B cell (primary cell): ENCODE measurements around the gene AKAP9. TPM values are rescaled to one million over a fixed set of nuclear protein-coding genes. Genes with fewer than 3 reads are reported as not detected.

Experiments used
- ATAC-seq: fragments of 200-7000 bp; cut with Tn5 transposase; one replicate; pipeline ENCODE4 v1.10.0; 2021; ENCODE audit warnings: low read depth, mild to moderate bottlenecking, moderate number of reproducible peaks, moderate library complexity
- CTCF ChIA-PET: fragments of 350-600 bp; sonication (Branson Sonifier 250); formaldehyde crosslinking; loops from one replicate; lab custom pipeline; 2021; ENCODE audit warnings: antibody characterized with exemption, inconsistent platforms; lab: Charles Lee
- POLR2A ChIA-PET: fragments of 350-600 bp; sonication (Branson Sonifier 250); formaldehyde crosslinking; loops from one replicate; lab custom pipeline; 2021; ENCODE audit warnings: antibody characterized with exemption; lab: Charles Lee
- DNase-seq: peaks from one replicate; pipeline ENCODE4 v3.0.0; 2013
- H2AFZ ChIP-seq: 2 replicates; pipeline ENCODE4 v1.6.1; 2012; ENCODE audit warnings: mild to moderate bottlenecking, low read depth, low read length; ENCODE audit not compliant: insufficient read depth, poor library complexity, severe bottlenecking
- H3K27ac ChIP-seq, 2 donors: 1 replicate in 1 of 2; 2 replicates in 1 of 2; pipeline ENCODE4 v1.5.1; 2012 to 2013; ENCODE audit warnings: low read length in 2 of 2, mild to moderate bottlenecking in 2 of 2, moderate library complexity in 1 of 2
- H3K27me3 ChIP-seq, 4 experiments: fragments of 200-600 bp in 1 of 4; sonication (generic) in 1 of 4; replicated peaks in 1 of 4; 1 replicate in 2 of 4; 2 replicates in 2 of 4; pipeline versions ENCODE4 v1.6.1 to v1.7.0; 2013 to 2016; ENCODE audit warnings: low read length in 3 of 4, mild to moderate bottlenecking in 2 of 4, mixed read lengths in 1 of 4, moderate library complexity in 1 of 4; ENCODE audit not compliant: insufficient read depth in 4 of 4, control insufficient read depth in 3 of 4; ENCODE audit errors: control extremely low read depth in 1 of 4
- H3K36me3 ChIP-seq, 2 experiments: replicated peaks in 1 of 2; 1 replicate in 1 of 2; 2 replicates in 1 of 2; pipeline versions ENCODE4 v1.6.1 to v1.7.1; 2013; ENCODE audit warnings: low read length in 1 of 2; ENCODE audit not compliant: insufficient read depth in 2 of 2, control insufficient read depth in 1 of 2; ENCODE audit errors: control extremely low read depth in 1 of 2, extremely low read depth in 1 of 2
- H3K4me1 ChIP-seq, 2 donors: fragments of 200-600 bp in 1 of 2; sonication (generic) in 1 of 2; 1 replicate in 1 of 2; 2 replicates in 1 of 2; pipeline versions ENCODE4 v1.5.1 to v1.6.1; 2013 to 2017; ENCODE audit warnings: low read length in 2 of 2; ENCODE audit not compliant: control insufficient read depth in 2 of 2, insufficient read depth in 2 of 2
- H3K4me2 ChIP-seq: replicated peaks from 2 replicates; pipeline ENCODE3; 2012; ENCODE audit warnings: mild to moderate bottlenecking, low read depth, low read length; ENCODE audit not compliant: poor library complexity, severe bottlenecking
- H3K4me3 ChIP-seq, 5 experiments: fragments of 200-600 bp in 1 of 5; sonication (generic) in 1 of 5; 1 replicate in 3 of 5; 2 replicates in 2 of 5; pipeline versions ENCODE4 v1.5.1 to v1.7.0; 2011 to 2016; ENCODE audit warnings: low read length in 4 of 5, mild to moderate bottlenecking in 4 of 5, low read depth in 2 of 5, control low read depth in 1 of 5, moderate library complexity in 1 of 5; ENCODE audit not compliant: insufficient read depth in 1 of 5; ENCODE audit errors: control extremely low read depth in 1 of 5, extremely low read depth in 1 of 5
- H3K79me2 ChIP-seq: fragments of 200-600 bp; sonication (generic); one replicate; pipeline ENCODE4 v1.6.0; 2016; ENCODE audit warnings: low read length; ENCODE audit not compliant: control insufficient read depth, insufficient read depth
- H3K9ac ChIP-seq: fragments of 200-600 bp; sonication (generic); 2 replicates; pipeline ENCODE4 v1.6.1; 2017; ENCODE audit warnings: mild to moderate bottlenecking, low read length, moderate library complexity
- H3K9me3 ChIP-seq, 3 donors: one replicate each; pipeline versions ENCODE4 v1.6.1 to v1.7.1; 2013; ENCODE audit warnings: low read length in 2 of 3; ENCODE audit not compliant: control insufficient read depth in 2 of 3, insufficient read depth in 1 of 3; ENCODE audit errors: control extremely low read depth in 1 of 3
- H4K20me1 ChIP-seq: 2 replicates; pipeline ENCODE4 v1.6.0; 2012; ENCODE audit warnings: mild to moderate bottlenecking, low read length; ENCODE audit not compliant: insufficient read depth, control insufficient read depth, poor library complexity, severe bottlenecking
- H3K27ac Mint-ChIP-seq: one replicate; pipeline ENCODE4 v1.8.0; 2021; ENCODE audit warnings: mixed read lengths
- H3K27me3 Mint-ChIP-seq: one replicate; pipeline ENCODE4 v1.8.0; 2021; ENCODE audit warnings: mixed read lengths
- H3K4me1 Mint-ChIP-seq: one replicate; pipeline ENCODE4 v1.8.0; 2021; ENCODE audit warnings: mixed read lengths
- H3K4me3 Mint-ChIP-seq: one replicate; pipeline ENCODE4 v1.8.0; 2021; ENCODE audit warnings: mixed read lengths
- H3K9me3 Mint-ChIP-seq: one replicate; pipeline ENCODE4 v1.8.0; 2022; ENCODE audit warnings: mixed read lengths; ENCODE audit not compliant: insufficient read depth
- EZH2 ChIP-seq: IDR thresholded peaks from 2 replicates; pipeline ENCODE4 v1.6.1; 2012; ENCODE audit warnings: borderline replicate concordance, low read depth, mild to moderate bottlenecking, moderate library complexity, low read length; ENCODE audit not compliant: insufficient read depth, poor library complexity, severe bottlenecking
- whole genome bisulfite sequencing: methylation state at CpG from one replicate; pipeline ENCODE4 v1.1.5; 2013; ENCODE audit warnings: missing lambda C conversion rate; ENCODE audit not compliant: insufficient coverage; 5-methylcytosine and 5-hydroxymethylcytosine counted together
- intact Hi-C: fragments of 100-400 bp; cut with micrococcal nuclease; formaldehyde crosslinking; loops from one replicate; pipeline ENCODE4 v1.10.0; 2022
- polyA plus RNA-seq: library from polyadenylated mRNA; depleted of rRNA; stranded (reverse); fragments of >200 nt; gene quantifications from 2 replicates; pipeline ENCODE4 v1.2.3, GENCODE V29; 2012
- total RNA-seq, 2 donors: library from RNA; stranded (reverse); fragments of 120-200 nt in 1 of 2; gene quantifications; 1 replicate in 1 of 2; 2 replicates in 1 of 2; pipeline versions ENCODE4 v1.2.3 to v1.2.4, GENCODE V29; 2013 to 2022
- TF ChIP-seq, protein P1 (sequence below): fragments of 200-600 bp; IDR thresholded peaks from one replicate; pipeline ENCODE4 v1.8.0; 2022; ENCODE audit warnings: antibody characterized with exemption, mild to moderate bottlenecking

AKAP9 gene
- total and polyA plus RNA-seq, 2 donors (not counting 1 experiment from before 2014, with no cell fraction given): 19.3 to 106 TPM

GRCh38 chr7:92043637-92044036, 103.0 kb downstream of the AKAP9 start:
- ChIA-PET CTCF (no interaction called here), POLR2A (no interaction called here)
- WGBS: no CpG with 5 or more reads among the region's 2 CpGs

GRCh38 chr7:92044148-92044547, 103.5 kb downstream of the AKAP9 start:
- Mint-ChIP-seq H3K27ac (no peak overlapping the region), H3K27me3 (no peaks in the 10 kb centered on the region), H3K4me3 (no peak overlapping the region), H3K4me1 (no peaks in the 10 kb centered on the region), H3K9me3 (no peaks in the 10 kb centered on the region)
- Histone ChIP-seq H3K4me3 (no peak overlapping the region), H2AFZ (no peak overlapping the region), H3K4me1 (no peaks in the 10 kb centered on the region), H3K27ac (no peak overlapping the region), H4K20me1 (no peaks in the 10 kb centered on the region), H3K79me2 (no peaks in the 10 kb centered on the region), H3K9me3 (no peaks in the 10 kb centered on the region), H3K4me2 (no peak overlapping the region), H3K36me3 (peaks cover 5 to 41% of the 10 kb centered on the region in 2 experiments), H3K9ac (no peak overlapping the region), H3K27me3 (no peaks in the 10 kb centered on the region)
- WGBS: no CpG with 5 or more reads among the region's 3 CpGs
- DNase-seq (no peak), ATAC-seq (no peak)
- TF ChIP-seq, protein P1, sequence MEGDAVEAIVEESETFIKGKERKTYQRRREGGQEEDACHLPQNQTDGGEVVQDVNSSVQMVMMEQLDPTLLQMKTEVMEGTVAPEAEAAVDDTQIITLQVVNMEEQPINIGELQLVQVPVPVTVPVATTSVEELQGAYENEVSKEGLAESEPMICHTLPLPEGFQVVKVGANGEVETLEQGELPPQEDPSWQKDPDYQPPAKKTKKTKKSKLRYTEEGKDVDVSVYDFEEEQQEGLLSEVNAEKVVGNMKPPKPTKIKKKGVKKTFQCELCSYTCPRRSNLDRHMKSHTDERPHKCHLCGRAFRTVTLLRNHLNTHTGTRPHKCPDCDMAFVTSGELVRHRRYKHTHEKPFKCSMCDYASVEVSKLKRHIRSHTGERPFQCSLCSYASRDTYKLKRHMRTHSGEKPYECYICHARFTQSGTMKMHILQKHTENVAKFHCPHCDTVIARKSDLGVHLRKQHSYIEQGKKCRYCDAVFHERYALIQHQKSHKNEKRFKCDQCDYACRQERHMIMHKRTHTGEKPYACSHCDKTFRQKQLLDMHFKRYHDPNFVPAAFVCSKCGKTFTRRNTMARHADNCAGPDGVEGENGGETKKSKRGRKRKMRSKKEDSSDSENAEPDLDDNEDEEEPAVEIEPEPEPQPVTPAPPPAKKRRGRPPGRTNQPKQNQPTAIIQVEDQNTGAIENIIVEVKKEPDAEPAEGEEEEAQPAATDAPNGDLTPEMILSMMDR: no peak
- TF ChIP-seq EZH2: no peak
- intact Hi-C loops: loop anchor here (5.0 kb wide), 1 partner anchor 657 kb away; no protein-coding TSS in a partner anchor
- POLR2A ChIA-PET: no interaction called here
- CTCF ChIA-PET: no interaction called here

More at GRCh38 chr7:92043637-92044036, 103.0 kb downstream of the AKAP9 start:
- Histone ChIP-seq H3K9me3 (no peaks in the 10 kb centered on the region), H3K27ac (no peak overlapping the region), H3K27me3 (no peaks in the 10 kb centered on the region), H4K20me1 (no peaks in the 10 kb centered on the region), H3K4me1 (no peaks in the 10 kb centered on the region), H3K9ac (no peak overlapping the region), H2AFZ (no peak overlapping the region), H3K4me2 (no peak overlapping the region), H3K4me3 (no peak overlapping the region), H3K79me2 (no peaks in the 10 kb centered on the region), H3K36me3 (peaks cover 5 to 37% of the 10 kb centered on the region in 2 experiments)
- no peak overlapping the region for H3K4me3 Mint-ChIP-seq
- intact Hi-C loops: loop anchor here (5.0 kb wide), 1 partner anchor 656 kb away; no protein-coding TSS in a partner anchor
- TF ChIP-seq EZH2: no peak
- TF ChIP-seq, protein P1: no peak
- no peak overlapping the region for H3K27ac Mint-ChIP-seq
- ATAC-seq (no peak), DNase-seq (no peak)
- no peaks in the 10 kb centered on the region for H3K4me1 Mint-ChIP-seq
- no peaks in the 10 kb centered on the region for H3K27me3 Mint-ChIP-seq
- no peaks in the 10 kb centered on the region for H3K9me3 Mint-ChIP-seq
